K562 (cell line): ENCODE data around the gene GEMIN5. TPM values are rescaled to one million over a fixed set of nuclear protein-coding genes. Genes with fewer than 3 reads are reported as not detected.

ENCODE experiments used
- ATF7 ChIP-seq: fragments of 450-650 bp; IDR thresholded peaks from 2 replicates; pipeline ENCODE4 v1.7.1; 2014; ENCODE audit warnings: mild to moderate bottlenecking, moderate library complexity
- BACH1 ChIP-seq: fragments of 200-800 bp; sonication (Bioruptor generic); IDR thresholded peaks from 2 replicates; pipeline ENCODE4 v1.6.1; 2016; ENCODE audit warnings: missing genetic modification characterization, missing compliant biosample characterization
- BRD4 ChIP-seq: fragments of 200-600 bp; sonication (generic); IDR thresholded peaks from 2 replicates; pipeline ENCODE4 v1.6.1; 2017; ENCODE audit warnings: inconsistent platforms
- CBX5 ChIP-seq: IDR thresholded peaks from 2 replicates; pipeline ENCODE4 v1.6.1; 2014; ENCODE audit warnings: low read depth, borderline replicate concordance
- DACH1 ChIP-seq: fragments of 450-650 bp; IDR thresholded peaks from 2 replicates; pipeline ENCODE4 v1.6.1; 2018; ENCODE audit not compliant: partially characterized antibody
- ELF4 ChIP-seq: fragments of 450-650 bp; formaldehyde crosslinking; IDR thresholded peaks from 2 replicates; pipeline ENCODE4 v1.4.0; 2022; ENCODE audit warnings: missing genetic modification characterization
- FOXA1 ChIP-seq: fragments of 450-650 bp; IDR thresholded peaks from 2 replicates; pipeline ENCODE4 v1.6.1; 2016; ENCODE audit warnings: mild to moderate bottlenecking, borderline replicate concordance
- HCFC1 ChIP-seq: IDR thresholded peaks from 2 replicates; pipeline ENCODE4 v1.6.1; 2012; ENCODE audit warnings: low read depth, low read length, improper control_type of control experiment
- HDGF ChIP-seq: fragments of 450-650 bp; IDR thresholded peaks from 2 replicates; pipeline ENCODE4 v1.6.1; 2016
- LARP7 ChIP-seq: fragments of 450-650 bp; IDR thresholded peaks from 2 replicates; pipeline ENCODE4 v1.6.1; 2016
- NR2C2 ChIP-seq, 2 experiments: fragments of 200-800 bp in 1 of 2; sonication (Bioruptor generic) in 1 of 2; sonication (generic) in 1 of 2; formaldehyde crosslinking in 1 of 2; IDR thresholded peaks; 2 replicates each; pipeline versions ENCODE4 v1.6.1 to v1.8.0; 2016 to 2022; ENCODE audit warnings: mild to moderate bottlenecking in 1 of 2, missing compliant biosample characterization in 1 of 2, missing genetic modification characterization in 1 of 2, missing genetic modification reagents in 1 of 2
- OTX1 ChIP-seq: fragments of 450-650 bp; formaldehyde crosslinking; IDR thresholded peaks from 2 replicates; pipeline ENCODE4 v1.4.0; 2022; ENCODE audit warnings: mild to moderate bottlenecking
- PHB2 ChIP-seq: fragments of 450-650 bp; IDR thresholded peaks from 2 replicates; pipeline ENCODE4 v1.6.1; 2017; ENCODE audit warnings: low read depth
- RBM25 ChIP-seq: fragments of 200-400 bp; formaldehyde crosslinking; IDR thresholded peaks from 2 replicates; pipeline ENCODE4 v1.6.1; 2018; ENCODE audit warnings: low read length, low read depth, moderate library complexity; ENCODE audit not compliant: severe bottlenecking
- RNF219 ChIP-seq: fragments of 250-450 bp; sonication (Bioruptor Pico); IDR thresholded peaks from 2 replicates; pipeline ENCODE4 v1.5.0; 2022; ENCODE audit warnings: mild to moderate bottlenecking
- SMAD1 ChIP-seq: fragments of 150-350 bp; IDR thresholded peaks from 2 replicates; pipeline ENCODE4 v1.6.1; 2014; ENCODE audit warnings: low read length, low read depth; ENCODE audit not compliant: partially characterized antibody
- SOX6 ChIP-seq: fragments of 450-650 bp; IDR thresholded peaks from 2 replicates; pipeline ENCODE4 v1.6.1; 2014; ENCODE audit warnings: mild to moderate bottlenecking
- TGIF2 ChIP-seq: sonication (generic); formaldehyde crosslinking; IDR thresholded peaks from 2 replicates; pipeline ENCODE4 v1.8.1; 2022; ENCODE audit warnings: mild to moderate bottlenecking, missing genetic modification reagents, moderate library complexity
- TOE1 ChIP-seq, 2 experiments: fragments of 450-650 bp in 1 of 2; sonication (generic) in 1 of 2; formaldehyde crosslinking in 1 of 2; IDR thresholded peaks; 2 replicates each; pipeline versions ENCODE4 v1.7.1 to v1.8.0; 2016 to 2022; ENCODE audit warnings: borderline replicate concordance in 2 of 2, mild to moderate bottlenecking in 2 of 2, antibody characterized with exemption in 1 of 2, inconsistent platforms in 1 of 2, low read depth in 1 of 2, missing genetic modification reagents in 1 of 2, moderate library complexity in 1 of 2
- U2AF2 ChIP-seq: fragments of 200-400 bp; formaldehyde crosslinking; optimal IDR thresholded peaks from 2 replicates; pipeline ENCODE3; 2017; ENCODE audit warnings: low read depth, mild to moderate bottlenecking, low read length
- ZBTB34 ChIP-seq: fragments of 250-450 bp; sonication (Bioruptor Pico); IDR thresholded peaks from 2 replicates; pipeline ENCODE4 v1.8.0; 2021; ENCODE audit warnings: mild to moderate bottlenecking, moderate library complexity
- ZNF232 ChIP-seq: sonication (generic); formaldehyde crosslinking; IDR thresholded peaks from 2 replicates; pipeline ENCODE4 v1.8.0; 2022; ENCODE audit warnings: mild to moderate bottlenecking, missing genetic modification reagents
- ZNF398 ChIP-seq: fragments of 250-450 bp; sonication (Bioruptor Pico); IDR thresholded peaks from 2 replicates; pipeline ENCODE4 v1.8.0; 2021; ENCODE audit warnings: moderate library complexity, mild to moderate bottlenecking, inconsistent platforms
- ZNF668 ChIP-seq: fragments of 250-450 bp; sonication (Bioruptor Pico); IDR thresholded peaks from 2 replicates; pipeline ENCODE4 v1.8.0; 2022; ENCODE audit warnings: mild to moderate bottlenecking, inconsistent platforms
- polyA plus RNA-seq, 8 experiments: library from polyadenylated mRNA; depleted of rRNA in 4 of 8; stranded (reverse) in 5 of 8; unstranded in 3 of 8; fragments of >200 nt; fragmentation: Nextera tagmentation in 2 of 8; fragmentation: Illumina TruSeq in 1 of 8; extraction: Ambion mirVana in 2 of 8; extraction: Trizol in 1 of 8; gene quantifications; 2 replicates each; pipeline versions ENCODE4 v1.2.1 to v1.2.3, GENCODE V29; 2011 to 2014; ENCODE audit warnings: inconsistent platforms in 1 of 8, missing spikeins in 1 of 8
- total RNA-seq, 7 experiments: library from RNA; depleted of rRNA in 6 of 7; stranded (reverse); fragments of >200 nt in 6 of 7; fragmentation: Illumina TruSeq in 2 of 7; extraction: Trizol in 2 of 7; gene quantifications; 2 replicates each; pipeline versions ENCODE4 v1.2.1 to v1.2.3, GENCODE V29; 2011 to 2021; ENCODE audit warnings: low replicate concordance in 1 of 7

Gene GEMIN5
- total and polyA plus RNA-seq, 9 of the 15 experiments (the other 6 are each of a cell fraction or from before 2014, with no cell fraction given): 10.3 to 48.2 (median 34.7) TPM

DNA sequence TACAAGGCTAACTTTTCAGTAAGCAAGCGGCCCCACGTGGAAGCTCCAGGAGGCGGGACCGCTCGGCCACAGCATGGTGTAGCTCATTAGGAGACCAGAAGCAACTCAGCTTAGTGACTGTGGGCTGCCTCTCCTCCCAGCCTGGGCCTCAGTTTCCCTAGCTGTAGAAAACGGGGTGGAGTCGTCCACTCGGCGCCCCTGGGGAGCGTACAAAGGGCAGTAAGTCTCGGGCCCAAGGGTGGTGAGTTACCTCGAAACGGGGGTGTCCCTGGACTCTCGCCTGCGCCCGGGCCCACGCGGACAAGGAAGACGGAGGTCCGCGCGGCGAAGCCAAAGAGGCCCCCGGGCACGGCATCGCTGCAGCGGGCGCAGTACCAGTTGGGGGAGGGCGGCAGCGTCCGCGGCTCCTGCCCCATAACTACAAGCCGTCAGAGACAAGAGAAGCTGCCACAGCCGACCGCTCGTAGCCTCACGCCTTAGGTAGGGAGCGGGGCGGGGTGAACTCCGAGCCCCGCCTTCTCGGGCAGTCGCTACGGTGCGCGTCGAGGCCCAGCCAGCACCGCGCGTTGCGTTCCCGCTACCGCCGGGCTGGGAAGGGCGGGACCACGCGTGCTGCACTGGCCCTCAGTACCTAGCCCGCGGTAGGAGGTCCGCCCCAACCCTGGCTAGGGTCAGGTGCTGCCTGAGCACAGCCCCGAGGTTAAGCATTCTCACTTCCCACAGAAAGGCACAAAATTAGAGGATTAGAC, at the start of gene GEMIN5 (continued):
- TF ChIP-seq RNF219 (CRISPR knock-in tag): no peak
- TF ChIP-seq OTX1 (CRISPR knock-in tag): no peak
- TF ChIP-seq SOX6: 0 out of 2 replicates have a peak, but pooled peaks have one; percentile 47
- TF ChIP-seq DACH1: no peak
- no peak for TF ChIP-seq U2AF2
- no peak for TF ChIP-seq ZNF668 (CRISPR knock-in tag)
- TF ChIP-seq RBM25: no peak
- TF ChIP-seq FOXA1: no peak
- TF ChIP-seq ATF7: peak; percentile 69
- TF ChIP-seq BACH1 (tag): no peak
- TF ChIP-seq HCFC1: peak; percentile 69
- no peak for TF ChIP-seq PHB2
- TF ChIP-seq CBX5: 0 out of 2 replicates have a peak, but pooled peaks have one; percentile 26
- no peak for TF ChIP-seq LARP7
- peak; percentile 92 for TF ChIP-seq TOE1 (IDR thresholded peaks at IDR 0.05; ENCODE audit: borderline replicate concordance)
- 0 out of 2 replicates have a peak, but pooled peaks have one; percentile 42 for TF ChIP-seq TOE1 (CRISPR knock-in tag; IDR thresholded peaks at IDR 0.05; ENCODE audit: borderline replicate concordance, low read depth)
- no peak for TF ChIP-seq ELF4 (CRISPR knock-in tag)
- peak; percentile 26 for TF ChIP-seq SMAD1
- TF ChIP-seq BRD4: no peak
- TF ChIP-seq ZNF398 (CRISPR knock-in tag): no peak
- TF ChIP-seq ZBTB34 (CRISPR knock-in tag): no peak
- 0 out of 2 replicates have a peak, but pooled peaks have one; percentile 74 for TF ChIP-seq TGIF2 (CRISPR knock-in tag)
- TF ChIP-seq HDGF: no peak
- TF ChIP-seq NR2C2 (CRISPR knock-in tag; IDR thresholded peaks at IDR 0.05): no peak
- peak; percentile 21; the same call in 1 of the 2 replicates for TF ChIP-seq NR2C2 (tag; IDR thresholded peaks at IDR 0.05)
- TF ChIP-seq ZNF232 (CRISPR knock-in tag): peak; percentile 1; the same call in 1 of the 2 replicates
